Measurements from ENCODE around the gene LRCOL1.

The LRCOL1 gene

GRCh38 chr12:132620899-132621656 lies 10.7 kb upstream of the LRCOL1 start:
- Histone ChIP-seq H3K79me2 (ENCODE audit: low read length) (no peaks in the 10 kb centered on the region), H3K9me3 (ENCODE audit: insufficient read depth, low read length) (no peaks in the 10 kb centered on the region), H3K4me1 (ENCODE audit: low read length) (no peaks in the 10 kb centered on the region), H3K9ac (ENCODE audit: low read length) (no peak overlapping the region), H3K27ac (ENCODE audit: low read length) (no peak overlapping the region), H3K36me3 (replicated peaks; ENCODE audit: low read depth, low read length) (peaks cover 14% of the 10 kb centered on the region), H2AFZ (ENCODE audit: low read depth, low read length) (no peak overlapping the region), H4K20me1 (ENCODE audit: insufficient read depth, low read length) (no peaks in the 10 kb centered on the region), H3K27me3 (ENCODE audit: low read depth, low read length) (no peaks in the 10 kb centered on the region), H3K4me2 (ENCODE audit: low read length) (no peak overlapping the region), H3K4me3 (ENCODE audit: low read length) (no peak overlapping the region)
- TF ChIP-seq CTCF (IDR thresholded peaks at IDR 0.05; ENCODE audit: low read depth, low read length) (no peak), EZH2phosphoT487 (IDR thresholded peaks at IDR 0.05; ENCODE audit: low read depth) (no peak)

DNA sequence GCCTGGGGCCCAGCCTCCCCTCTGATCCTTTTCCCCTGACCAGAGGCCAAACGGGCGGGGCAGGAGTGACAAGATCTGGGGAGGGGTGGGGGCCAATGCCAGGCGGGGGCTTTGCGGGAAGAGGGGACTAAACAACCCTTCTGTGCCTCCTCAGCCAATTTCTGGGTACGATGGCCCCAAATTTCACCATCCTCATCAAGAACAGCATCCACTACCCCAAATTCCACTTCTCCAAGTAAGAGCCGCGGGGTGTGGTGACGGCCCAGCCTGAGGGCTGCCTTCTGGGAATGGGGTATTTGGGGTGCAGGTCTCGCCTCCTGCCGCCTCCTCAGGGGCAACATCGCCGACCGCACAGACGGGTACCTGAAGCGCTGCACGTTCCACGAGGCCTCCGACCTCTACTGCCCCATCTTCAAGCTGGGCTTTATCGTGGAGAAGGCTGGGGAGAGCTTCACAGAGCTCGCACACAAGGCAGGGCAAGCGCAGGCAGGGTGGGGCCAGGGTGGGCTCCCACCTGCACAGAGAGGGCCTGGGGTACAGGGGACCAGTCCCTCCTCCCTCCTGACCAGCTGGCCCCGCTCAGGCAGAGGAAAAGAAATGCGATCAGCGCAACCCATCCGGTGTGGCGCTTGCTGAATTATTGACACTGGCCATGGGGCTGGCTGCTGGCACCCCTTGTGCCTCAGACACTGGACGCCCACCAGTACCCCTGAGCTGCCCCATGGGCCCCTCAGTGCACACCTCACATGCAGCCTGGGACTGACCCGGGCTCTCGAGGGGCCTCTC lies 9.9 kb upstream of the LRCOL1 start:
- no peak overlapping the region for H3K27ac ChIP-seq (ENCODE audit: low read length)
- H3K27me3 ChIP-seq (ENCODE audit: low read depth, low read length) = no peaks in the 10 kb centered on the region

GRCh38 chr12:132619386-132620112 lies 9.2 kb upstream of the LRCOL1 start:
- no peak overlapping the region for H3K4me2 ChIP-seq (ENCODE audit: low read length)
- H3K27me3 ChIP-seq (ENCODE audit: low read depth, low read length) = no peaks in the 10 kb centered on the region

More for the DNA sequence above, 9.9 kb upstream of the LRCOL1 start:
- H2AFZ ChIP-seq (ENCODE audit: low read depth, low read length) = no peak overlapping the region
- H3K9me3 ChIP-seq (ENCODE audit: insufficient read depth, low read length) = no peaks in the 10 kb centered on the region
- no peaks in the 10 kb centered on the region for H4K20me1 ChIP-seq (ENCODE audit: insufficient read depth, low read length)
- H3K36me3 ChIP-seq (replicated peaks; ENCODE audit: low read depth, low read length) = peaks cover 10% of the 10 kb centered on the region
- no peak overlapping the region for H3K4me3 ChIP-seq (ENCODE audit: low read length)
- H3K4me1 ChIP-seq (ENCODE audit: low read length) = no peaks in the 10 kb centered on the region
- TF ChIP-seq EZH2phosphoT487 (IDR thresholded peaks at IDR 0.05; ENCODE audit: low read depth) (no peak), CTCF (IDR thresholded peaks at IDR 0.05; ENCODE audit: low read depth, low read length) (no peak)
- H3K9ac ChIP-seq (ENCODE audit: low read length) = no peak overlapping the region
- no peaks in the 10 kb centered on the region for H3K79me2 ChIP-seq (ENCODE audit: low read length)
- H3K4me2 ChIP-seq (ENCODE audit: low read length) = no peak overlapping the region

More at GRCh38 chr12:132619386-132620112, 9.2 kb upstream of the LRCOL1 start:
- Histone ChIP-seq H3K4me3 (ENCODE audit: low read length) (no peak overlapping the region), H3K27ac (ENCODE audit: low read length) (no peak overlapping the region), H3K79me2 (ENCODE audit: low read length) (no peaks in the 10 kb centered on the region), H3K4me1 (ENCODE audit: low read length) (peaks cover 6% of the 10 kb centered on the region; the same call in 1 of the 2 replicates), H3K9me3 (ENCODE audit: insufficient read depth, low read length) (no peaks in the 10 kb centered on the region), H3K36me3 (replicated peaks; ENCODE audit: low read depth, low read length) (peaks cover 8% of the 10 kb centered on the region), H3K9ac (ENCODE audit: low read length) (no peak overlapping the region), H4K20me1 (ENCODE audit: insufficient read depth, low read length) (no peaks in the 10 kb centered on the region), H2AFZ (ENCODE audit: low read depth, low read length) (no peak overlapping the region)
- no peak for TF ChIP-seq CTCF (IDR thresholded peaks at IDR 0.05; ENCODE audit: low read depth, low read length)
